ENCODE measurements around the gene CPNE2. TPM values are rescaled to one million over a fixed set of nuclear protein-coding genes. Genes with fewer than 3 reads are reported as not detected.

The CPNE2 gene
- total and polyA plus RNA-seq, 8 donors: 8.7 to 55.4 (median 26.1) TPM

GRCh38 chr16:57143149-57143921 lies 51.0 kb downstream of the CPNE2 start:
- Histone ChIP-seq H3K4me1 (peaks cover 0 to 73% (median 28%) of the 10 kb centered on the region in 4 donors), H3K4me3 (no peak overlapping the region), H3K36me3 (no peaks in the 10 kb centered on the region), H3K9me3 (no peaks in the 10 kb centered on the region), H3K27ac (no peak overlapping the region), H3K27me3 (no peaks in the 10 kb centered on the region)
- peak in 1 of 2 donors; percentile 35 for DNase-seq
- TF ChIP-seq CTCF (IDR thresholded peaks at IDR 0.05) (no peak), EP300 (IDR thresholded peaks at IDR 0.05) (no peak), POLR2AphosphoS5 (IDR thresholded peaks at IDR 0.05) (no peak), POLR2A (IDR thresholded peaks at IDR 0.05) (no peak)
- intact Hi-C loops (cut with DNase I; ENCODE audit: low total_unique reads): no loop called here
- 65 to 81% (median 66%) methylated on average over 12 to 14 of the region's 14 CpGs for WGBS, 5 donors

- intact Hi-C loops (cut with DNase I; ENCODE audit: low total_unique reads): no loop called here
- Histone ChIP-seq H3K36me3 (peaks cover 0 to 5% (median 2%) of the 10 kb centered on the region in 4 donors), H3K9me3 (no peaks in the 10 kb centered on the region), H3K4me3 (no peak overlapping the region), H3K27me3 (no peaks in the 10 kb centered on the region), H3K4me1 (peaks cover 5 to 75% (median 28%) of the 10 kb centered on the region in 4 donors), H3K27ac (no peak overlapping the region)
- 84 to 94% (median 89%) methylated on average over 2 of the region's 2 CpGs for WGBS, 5 donors
- DNase-seq: peak in 1 of 2 donors; percentile 6
- no peak for TF ChIP-seq POLR2AphosphoS5 (IDR thresholded peaks at IDR 0.05)
Measured at GRCh38 chr16:57144027-57144426, 51.6 kb downstream of the CPNE2 start.

GRCh38 chr16:57145046-57146021 lies 53.0 kb downstream of the CPNE2 start:
- intact Hi-C loops (cut with DNase I; ENCODE audit: low total_unique reads): no loop called here
- TF ChIP-seq POLR2AphosphoS5 (IDR thresholded peaks at IDR 0.05) (no peak), CTCF (IDR thresholded peaks at IDR 0.05) (no peak), EP300 (IDR thresholded peaks at IDR 0.05) (no peak), POLR2A (IDR thresholded peaks at IDR 0.05) (no peak)
- peak in 1 of 2 donors; percentile 13 for DNase-seq

GRCh38 chr16:57146040-57146647 lies 53.8 kb downstream of the CPNE2 start:
- no peak for TF ChIP-seq POLR2A (IDR thresholded peaks at IDR 0.05)
- TF ChIP-seq POLR2AphosphoS5 (IDR thresholded peaks at IDR 0.05): no peak
- TF ChIP-seq CTCF (IDR thresholded peaks at IDR 0.05): no peak
- TF ChIP-seq EP300 (IDR thresholded peaks at IDR 0.05): no peak
- Histone ChIP-seq H3K27ac (no peak overlapping the region), H3K4me1 (peaks cover 5 to 58% (median 21%) of the 10 kb centered on the region in 4 donors), H3K9me3 (no peaks in the 10 kb centered on the region), H3K36me3 (peaks cover 0 to 14% (median 11%) of the 10 kb centered on the region in 4 donors), H3K4me3 (no peak overlapping the region), H3K27me3 (no peaks in the 10 kb centered on the region)
- no peak for DNase-seq
- 87 to 92% (median 91%) methylated on average over 24 of the region's 24 CpGs for WGBS, 5 donors
- intact Hi-C loops (cut with DNase I; ENCODE audit: low total_unique reads): no loop called here

More at GRCh38 chr16:57145046-57146021, 53.0 kb downstream of the CPNE2 start:
- no peaks in the 10 kb centered on the region for H3K9me3 ChIP-seq
- peaks cover 5 to 66% (median 27%) of the 10 kb centered on the region in 4 donors for H3K4me1 ChIP-seq
- H3K27ac ChIP-seq: no peak overlapping the region
- H3K36me3 ChIP-seq: peaks cover 0 to 14% (median 11%) of the 10 kb centered on the region in 4 donors
- no peaks in the 10 kb centered on the region for H3K27me3 ChIP-seq
- H3K4me3 ChIP-seq: no peak overlapping the region
- 58 to 75% (median 69%) methylated on average over 7 to 14 of the region's 14 CpGs for WGBS, 5 donors
